HL-60 (cell line): ENCODE results near the gene TBC1D14.
A peak's percentile ranks its signal among the peaks of the same experiment; 100 is the strongest.

Experiments used
- DNase-seq, 2 experiments: peaks; one replicate each; pipeline ENCODE4 v3.0.0-alpha.2; 2010 to 2020; ENCODE audit warnings: low read depth in 1 of 2, low spot score in 1 of 2
- H3K27ac ChIP-seq: fragments of 250-450 bp; sonication (Bioruptor Pico); replicated peaks from 2 replicates; pipeline ENCODE4 v1.5.1; 2020; ENCODE audit warnings: mild to moderate bottlenecking, moderate library complexity
- H3K27me3 ChIP-seq: fragments of 250-450 bp; sonication (Bioruptor Pico); 2 replicates; pipeline ENCODE4 v1.5.1; 2021; ENCODE audit warnings: mild to moderate bottlenecking, moderate library complexity; ENCODE audit not compliant: insufficient read depth, poor library complexity, severe bottlenecking
- H3K4me3 ChIP-seq: replicated peaks from 2 replicates; pipeline ENCODE4 v1.5.1; 2011; ENCODE audit warnings: mild to moderate bottlenecking, control low read depth, low read length; ENCODE audit not compliant: insufficient read depth
- CTCF ChIP-seq: IDR thresholded peaks from one replicate; pipeline ENCODE4 v1.5.1; 2011; ENCODE audit warnings: low read length, control low read depth, inconsistent platforms; ENCODE audit not compliant: insufficient read depth
- GABPA ChIP-seq: IDR thresholded peaks from 2 replicates; pipeline ENCODE4 v1.6.1; 2012; ENCODE audit warnings: low read depth
- POLR2AphosphoS5 ChIP-seq: IDR thresholded peaks from 2 replicates; pipeline ENCODE4 v1.6.1; 2012; ENCODE audit warnings: low read depth
- SPI1 ChIP-seq: IDR thresholded peaks from 2 replicates; pipeline ENCODE4 v1.6.1; 2012; ENCODE audit warnings: low read depth, mild to moderate bottlenecking, borderline replicate concordance
- TF ChIP-seq, protein P1 (sequence below): IDR thresholded peaks from 2 replicates; pipeline ENCODE4 v1.6.1; 2012; ENCODE audit warnings: low read depth; ENCODE audit not compliant: insufficient replicate concordance

Gene TBC1D14

DNA sequence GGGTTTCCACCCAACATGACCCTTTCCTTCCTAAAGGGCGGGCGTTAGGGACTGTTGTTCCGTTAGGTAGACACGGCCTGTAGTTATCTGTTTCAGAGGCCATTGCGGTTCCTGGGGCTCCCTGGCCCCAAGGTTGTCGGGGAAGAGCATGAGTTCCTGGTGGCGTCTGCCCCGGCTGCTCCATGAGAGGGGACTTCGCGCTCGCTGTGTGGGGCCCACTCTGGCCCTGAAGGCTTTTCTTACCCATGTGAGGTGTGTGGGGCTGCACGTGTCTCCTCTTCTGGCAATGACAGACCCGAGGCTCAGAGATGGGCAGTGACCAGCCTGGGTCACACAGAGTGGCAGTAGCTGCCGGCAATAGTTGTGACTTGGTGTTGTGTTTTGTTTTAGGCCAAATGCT, 142.7 kb downstream of the TBC1D14 start:
- Histone ChIP-seq H3K27me3 (no peaks in the 10 kb centered on the region), H3K27ac (peak overlapping the region; percentile 71), H3K4me3 (no peak overlapping the region)
- TF ChIP-seq CTCF (no peak), SPI1 (no peak), POLR2AphosphoS5 (no peak)
- DNase-seq, result no peak

GRCh38 chr4:7052923-7053715, 143.5 kb downstream of the TBC1D14 start:
- Histone ChIP-seq H3K27ac (peak overlapping the region; percentile 71), H3K27me3 (no peaks in the 10 kb centered on the region), H3K4me3 (no peak overlapping the region)
- DNase-seq, result peak; percentile 75 to 96
- TF ChIP-seq SPI1 (peak; percentile 70; the same call in 1 of the 2 replicates), POLR2AphosphoS5 (peak; percentile 79)
- TF ChIP-seq, protein P1, sequence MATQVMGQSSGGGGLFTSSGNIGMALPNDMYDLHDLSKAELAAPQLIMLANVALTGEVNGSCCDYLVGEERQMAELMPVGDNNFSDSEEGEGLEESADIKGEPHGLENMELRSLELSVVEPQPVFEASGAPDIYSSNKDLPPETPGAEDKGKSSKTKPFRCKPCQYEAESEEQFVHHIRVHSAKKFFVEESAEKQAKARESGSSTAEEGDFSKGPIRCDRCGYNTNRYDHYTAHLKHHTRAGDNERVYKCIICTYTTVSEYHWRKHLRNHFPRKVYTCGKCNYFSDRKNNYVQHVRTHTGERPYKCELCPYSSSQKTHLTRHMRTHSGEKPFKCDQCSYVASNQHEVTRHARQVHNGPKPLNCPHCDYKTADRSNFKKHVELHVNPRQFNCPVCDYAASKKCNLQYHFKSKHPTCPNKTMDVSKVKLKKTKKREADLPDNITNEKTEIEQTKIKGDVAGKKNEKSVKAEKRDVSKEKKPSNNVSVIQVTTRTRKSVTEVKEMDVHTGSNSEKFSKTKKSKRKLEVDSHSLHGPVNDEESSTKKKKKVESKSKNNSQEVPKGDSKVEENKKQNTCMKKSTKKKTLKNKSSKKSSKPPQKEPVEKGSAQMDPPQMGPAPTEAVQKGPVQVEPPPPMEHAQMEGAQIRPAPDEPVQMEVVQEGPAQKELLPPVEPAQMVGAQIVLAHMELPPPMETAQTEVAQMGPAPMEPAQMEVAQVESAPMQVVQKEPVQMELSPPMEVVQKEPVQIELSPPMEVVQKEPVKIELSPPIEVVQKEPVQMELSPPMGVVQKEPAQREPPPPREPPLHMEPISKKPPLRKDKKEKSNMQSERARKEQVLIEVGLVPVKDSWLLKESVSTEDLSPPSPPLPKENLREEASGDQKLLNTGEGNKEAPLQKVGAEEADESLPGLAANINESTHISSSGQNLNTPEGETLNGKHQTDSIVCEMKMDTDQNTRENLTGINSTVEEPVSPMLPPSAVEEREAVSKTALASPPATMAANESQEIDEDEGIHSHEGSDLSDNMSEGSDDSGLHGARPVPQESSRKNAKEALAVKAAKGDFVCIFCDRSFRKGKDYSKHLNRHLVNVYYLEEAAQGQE, result no peak

GRCh38 chr4:7054106-7054880, 144.7 kb downstream of the TBC1D14 start:
- Histone ChIP-seq H3K27me3 (no peaks in the 10 kb centered on the region), H3K4me3 (no peak overlapping the region), H3K27ac (no peak overlapping the region)
- TF ChIP-seq GABPA, result no peak
- TF ChIP-seq, protein P1, result no peak
- no peak for TF ChIP-seq SPI1
- TF ChIP-seq CTCF, result no peak
- TF ChIP-seq POLR2AphosphoS5, result no peak
- no peak for DNase-seq

- H3K4me3 ChIP-seq, result no peak overlapping the region
- no peak overlapping the region for H3K27ac ChIP-seq
- no peak for TF ChIP-seq CTCF
- TF ChIP-seq SPI1, result peak; percentile 65
- no peaks in the 10 kb centered on the region for H3K27me3 ChIP-seq
- DNase-seq, result no peak
Observed at GRCh38 chr4:7055111-7055989, 145.7 kb downstream of the TBC1D14 start.
